HCT116 (cell line): Measurements from ENCODE around the gene AP3D1. TPM values are rescaled to one million over a fixed set of nuclear protein-coding genes. Genes with fewer than 3 reads are reported as not detected.

Experiments used
- ATAC-seq: fragments of 200-7000 bp; cut with Tn5 transposase; 2 replicates; pipeline ENCODE4 v1.9.1; 2020; ENCODE audit warnings: mild to moderate bottlenecking, moderate library complexity
- BruUV-seq: library from RNA; stranded (reverse); fragments of 400-500 nt; replicated peaks from 2 replicates; lab custom pipeline; 2021; lab: Mats Ljungman, UMichigan
- CTCF ChIA-PET: fragments of 300-600 bp; sonication (Branson Sonifier 250); formaldehyde crosslinking; loops from one replicate; lab custom pipeline; 2021; ENCODE audit warnings: antibody characterized with exemption; lab: Charles Lee
- POLR2A ChIA-PET: fragments of 300-600, 350-600 bp; sonication (Branson Sonifier 250); formaldehyde crosslinking; loops from one replicate; lab custom pipeline; 2021; ENCODE audit warnings: antibody characterized with exemption; lab: Charles Lee
- RAD21 ChIA-PET, 2 experiments: fragments of 300-600 bp; sonication (Branson Sonifier 250); formaldehyde crosslinking; loops; one replicate each; lab custom pipeline; 2023; ENCODE audit warnings: low total read pairs in 2 of 2; ENCODE audit not compliant: uncharacterized antibody in 2 of 2, unreplicated experiment in 2 of 2, low non-redundant PET in 1 of 2; lab: Charles Lee
- DNase-seq: peaks from one replicate; pipeline ENCODE4 v3.0.0-alpha.2; 2010; ENCODE audit warnings: low read depth, low spot score
- H2AFZ ChIP-seq: fragments of 200-600 bp; shearing (Covaris generic), sonication (generic); 2 replicates; pipeline ENCODE4 v1.6.1; 2017; ENCODE audit warnings: low read depth, mixed run types, mixed read lengths, antibody characterized with exemption, low read length; ENCODE audit not compliant: poor library complexity, severe bottlenecking
- H3K27ac ChIP-seq: 2 replicates; pipeline ENCODE4 v1.5.1; 2012; ENCODE audit warnings: low read depth, low read length
- H3K27me3 ChIP-seq: fragments of 200-600 bp; sonication (generic); 2 replicates; pipeline ENCODE4 v1.6.1; 2016; ENCODE audit warnings: mixed run types, low read length, mixed read lengths; ENCODE audit not compliant: insufficient read depth
- H3K36me3 ChIP-seq, 2 experiments: fragments of 200-500 bp in 1 of 2; fragments of 200-600 bp in 1 of 2; sonication (Bioruptor generic) in 1 of 2; sonication (generic) in 1 of 2; 2 replicates each; pipeline versions ENCODE4 v1.5.1 to v1.6.1; 2014 to 2016; ENCODE audit warnings: low read length in 2 of 2, inconsistent platforms in 1 of 2, mixed read lengths in 1 of 2, mixed run types in 1 of 2; ENCODE audit not compliant: insufficient read depth in 2 of 2, control insufficient read depth in 1 of 2
- H3K4me1 ChIP-seq, 2 experiments: fragments of 200-600 bp in 1 of 2; sonication (generic) in 1 of 2; 2 replicates each; pipeline versions ENCODE4 v1.5.1 to v1.6.1; 2012 to 2017; ENCODE audit warnings: low read length in 2 of 2, inconsistent platforms in 1 of 2, mild to moderate bottlenecking in 1 of 2, mixed read lengths in 1 of 2, mixed run types in 1 of 2, moderate library complexity in 1 of 2; ENCODE audit not compliant: insufficient read depth in 2 of 2, control insufficient read depth in 1 of 2
- H3K4me2 ChIP-seq: fragments of 200-600 bp; sonication (generic); 2 replicates; pipeline ENCODE4 v1.6.1; 2017; ENCODE audit warnings: mixed run types, low read length, mixed read lengths
- H3K4me3 ChIP-seq, 2 experiments: fragments of 200-600 bp in 1 of 2; sonication (generic) in 1 of 2; replicated peaks in 1 of 2; 2 replicates each; pipeline ENCODE4 v1.5.1; 2011 to 2016; ENCODE audit warnings: low read length in 2 of 2, control low read depth in 1 of 2, low read depth in 1 of 2, mild to moderate bottlenecking in 1 of 2, mixed read lengths in 1 of 2, mixed run types in 1 of 2
- H3K79me2 ChIP-seq: fragments of 200-600 bp; sonication (generic); 2 replicates; pipeline ENCODE4 v1.6.1; 2017; ENCODE audit warnings: mild to moderate bottlenecking, mixed run types, low read length, moderate library complexity, mixed read lengths; ENCODE audit not compliant: insufficient read depth
- H3K9ac ChIP-seq: fragments of 200-600 bp; sonication (generic); 2 replicates; pipeline ENCODE4 v1.6.1; 2016; ENCODE audit warnings: low read length, mixed read lengths
- H3K9me2 ChIP-seq: fragments of 200-600 bp; sonication (generic), shearing (Covaris generic); 2 replicates; pipeline ENCODE4 v1.6.1; 2017; ENCODE audit warnings: mixed run types, mild to moderate bottlenecking, moderate library complexity; ENCODE audit not compliant: insufficient read depth
- H3K9me3 ChIP-seq, 2 experiments: fragments of 200-500 bp in 1 of 2; fragments of 200-600 bp in 1 of 2; sonication (Bioruptor generic) in 1 of 2; sonication (generic) in 1 of 2; 2 replicates each; pipeline ENCODE4 v1.6.1; 2014 to 2017; ENCODE audit warnings: low read length in 2 of 2, mixed read lengths in 2 of 2, inconsistent platforms in 1 of 2, low read depth in 1 of 2, mild to moderate bottlenecking in 1 of 2, mixed run types in 1 of 2, moderate library complexity in 1 of 2; ENCODE audit not compliant: control insufficient read depth in 1 of 2, insufficient read depth in 1 of 2
- H4K20me1 ChIP-seq: fragments of 200-600 bp; sonication (generic), shearing (Covaris generic); 2 replicates; pipeline ENCODE4 v1.6.1; 2017; ENCODE audit warnings: mixed run types, mild to moderate bottlenecking, moderate library complexity; ENCODE audit not compliant: insufficient read depth
- CBX3 ChIP-seq: IDR thresholded peaks from 2 replicates; pipeline ENCODE4 v1.6.1; 2012; ENCODE audit warnings: low read depth
- CEBPB ChIP-seq: IDR thresholded peaks from 2 replicates; pipeline ENCODE4 v1.6.1; 2012; ENCODE audit warnings: low read depth
- EGR1 ChIP-seq: IDR thresholded peaks from 2 replicates; pipeline ENCODE4 v1.6.1; 2012; ENCODE audit warnings: low read depth
- ELF1 ChIP-seq: IDR thresholded peaks from 2 replicates; pipeline ENCODE4 v1.6.1; 2012; ENCODE audit warnings: low read depth, borderline replicate concordance
- EZH2 ChIP-seq: fragments of 200-600 bp; sonication (generic); IDR thresholded peaks from 2 replicates; pipeline ENCODE4 v1.6.1; 2017; ENCODE audit warnings: antibody characterized with exemption, mixed run types
- EZH2phosphoT487 ChIP-seq: fragments of 200-600 bp; IDR thresholded peaks from 2 replicates; pipeline ENCODE4 v1.6.1; 2018; ENCODE audit warnings: antibody characterized with exemption, borderline replicate concordance
- MAX ChIP-seq: IDR thresholded peaks from 2 replicates; pipeline ENCODE4 v1.6.1; 2012
- POLR2AphosphoS5 ChIP-seq: IDR thresholded peaks from 2 replicates; pipeline ENCODE4 v1.6.1; 2011; ENCODE audit warnings: mild to moderate bottlenecking, low read depth, low read length, moderate library complexity
- RAD21 ChIP-seq: IDR thresholded peaks from 2 replicates; pipeline ENCODE4 v1.6.1; 2012; ENCODE audit warnings: low read depth, mild to moderate bottlenecking
- SIN3A ChIP-seq: IDR thresholded peaks from 2 replicates; pipeline ENCODE4 v1.6.1; 2012; ENCODE audit warnings: low read depth
- SP1 ChIP-seq: IDR thresholded peaks from 2 replicates; pipeline ENCODE4 v1.6.1; 2012; ENCODE audit warnings: low read depth
- SRF ChIP-seq: IDR thresholded peaks from 2 replicates; pipeline ENCODE4 v1.6.1; 2012; ENCODE audit warnings: low read depth
- TCF7L2 ChIP-seq: IDR thresholded peaks from 2 replicates; pipeline ENCODE4 v1.7.0; 2011; ENCODE audit warnings: borderline replicate concordance, inconsistent platforms; ENCODE audit not compliant: insufficient read depth, insufficient read length; ENCODE audit errors: extremely low read depth
- ZBTB33 ChIP-seq: IDR thresholded peaks from 2 replicates; pipeline ENCODE4 v1.6.1; 2011; ENCODE audit warnings: mild to moderate bottlenecking, low read length, moderate library complexity; ENCODE audit not compliant: insufficient replicate concordance; ENCODE audit errors: extremely low read depth
- ZFX ChIP-seq: fragments of 450-650 bp; IDR thresholded peaks from 2 replicates; pipeline ENCODE4 v1.6.1; 2017
- ZNF274 ChIP-seq: fragments of 200-500 bp; sonication (Bioruptor generic); IDR thresholded peaks from 2 replicates; pipeline ENCODE4 v1.6.1; 2014; ENCODE audit warnings: mild to moderate bottlenecking, low read depth, low read length, inconsistent platforms
- intact Hi-C: fragments of 100-400 bp; cut with micrococcal nuclease; formaldehyde crosslinking; loops from 2 replicates; pipeline ENCODE4 v1.10.0; 2022
- total RNA-seq: library from RNA; stranded (reverse); gene quantifications from one replicate; pipeline ENCODE4 v1.2.1, GENCODE V29; 2021; ENCODE audit not compliant: unreplicated experiment

AP3D1 gene
- total RNA-seq, 1 experiment from 2014 or later: 137 TPM

DNA sequence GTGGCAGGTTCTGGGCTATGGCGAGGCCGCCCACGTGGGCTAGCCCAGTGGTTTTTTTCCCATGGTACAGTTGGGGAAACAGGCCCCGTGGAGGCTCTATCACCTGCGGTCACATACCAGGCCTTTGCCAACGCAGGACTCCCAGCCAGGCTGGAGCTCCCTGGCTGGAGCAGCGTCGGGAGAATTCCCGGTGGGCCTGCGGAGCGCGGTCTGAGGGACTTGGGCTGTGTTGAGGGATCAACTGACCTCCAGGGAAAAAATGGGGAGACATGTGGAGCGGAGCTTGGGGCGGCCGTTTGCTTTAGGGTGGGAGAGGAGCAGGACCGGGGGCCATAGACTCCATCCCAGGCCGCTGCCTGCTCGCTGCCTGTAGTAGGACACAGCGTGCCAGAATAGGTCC is 28.7 kb upstream of the AP3D1 start (continued):
- TF ChIP-seq ZBTB33: no peak
- no peak for TF ChIP-seq SRF
- no peak for TF ChIP-seq CBX3
- no peak for TF ChIP-seq RAD21
- TF ChIP-seq SIN3A: no peak
- TF ChIP-seq MAX: no peak
- TF ChIP-seq CEBPB: no peak
- TF ChIP-seq SP1: no peak
- no peak for TF ChIP-seq ZNF274

GRCh38 chr19:2179095-2179494 is 27.7 kb upstream of the AP3D1 start:
- ATAC-seq: no peak
- ChIA-PET CTCF (no interaction called here), RAD21 (no interaction called here)
- Histone ChIP-seq H4K20me1 (peaks cover 9% of the 10 kb centered on the region; the same call in 1 of the 2 replicates), H3K36me3 (peaks cover 7 to 17% of the 10 kb centered on the region in 2 experiments; a peak in 3 of 4 replicates), H3K4me3 (no peak overlapping the region), H3K9ac (no peak overlapping the region), H3K27ac (no peak overlapping the region; the same call in 1 of the 2 replicates)
- intact Hi-C loops: no loop called here
- TF ChIP-seq ELF1 (no peak), TCF7L2 (no peak), MAX (no peak), EZH2 (no peak), RAD21 (no peak), CBX3 (no peak), SIN3A (no peak), SRF (no peak), ZFX (no peak), POLR2AphosphoS5 (no peak), EZH2phosphoT487 (no peak), EGR1 (no peak)
- TF ChIP-seq, all 23 proteins: peak for 0
- Histone ChIP-seq H3K27me3 (no peaks in the 10 kb centered on the region), H3K9me2 (no peaks in the 10 kb centered on the region), H3K4me1 (peaks cover 0 to 33% of the 10 kb centered on the region in 2 experiments; a peak in 3 of 4 replicates), H3K79me2 (peaks cover 99% of the 10 kb centered on the region), H3K4me2 (no peak overlapping the region), H2AFZ (no peak overlapping the region), H3K9me3 (no peaks in the 10 kb centered on the region)
- no peak for DNase-seq
- no TSS peak for BruUV-seq
- POLR2A ChIA-PET: no interaction called here
